Activated B cell treated with CpG ODN at 0.5 μM for 24 hours (primary cell): ENCODE results near the gene FAM72A. TPM values are rescaled to one million over a fixed set of nuclear protein-coding genes. Genes with fewer than 3 reads are reported as not detected.
"Not testable (repeated sequence)": the region's sequence is repeated elsewhere in the genome, so short reads cannot be mapped to it uniquely, and the experiment has no call there.

Source experiments
- ATAC-seq: fragments of 200-7000 bp; cut with Tn5 transposase; one replicate; pipeline ENCODE4 v1.10.0; 2021; ENCODE audit warnings: low read depth, mild to moderate bottlenecking, moderate library complexity
- CTCF ChIA-PET: fragments of 350-600 bp; sonication (Branson Sonifier 250); formaldehyde crosslinking; loops from one replicate; lab custom pipeline; 2021; ENCODE audit warnings: antibody characterized with exemption; lab: Charles Lee
- POLR2A ChIA-PET: fragments of 350-600 bp; sonication (Branson Sonifier 250); formaldehyde crosslinking; loops from one replicate; lab custom pipeline; 2021; ENCODE audit warnings: antibody characterized with exemption; lab: Charles Lee
- DNase-seq: peaks from one replicate; pipeline ENCODE4 v3.0.0; 2022
- H3K27ac Mint-ChIP-seq: one replicate; pipeline ENCODE4 v1.8.0; 2020; ENCODE audit warnings: mixed read lengths
- H3K27me3 Mint-ChIP-seq: one replicate; pipeline ENCODE4 v1.8.0; 2021; ENCODE audit warnings: mixed read lengths
- H3K36me3 Mint-ChIP-seq: one replicate; pipeline ENCODE4 v1.8.0; 2021; ENCODE audit warnings: low read depth, mixed read lengths
- H3K4me1 Mint-ChIP-seq: one replicate; pipeline ENCODE4 v1.8.0; 2021; ENCODE audit warnings: mixed read lengths
- H3K4me3 Mint-ChIP-seq: one replicate; pipeline ENCODE4 v1.8.0; 2020; ENCODE audit warnings: mild to moderate bottlenecking, mixed read lengths
- H3K9me3 Mint-ChIP-seq: one replicate; pipeline ENCODE4 v1.8.0; 2020; ENCODE audit warnings: mixed read lengths
- intact Hi-C: fragments of 100-400 bp; cut with micrococcal nuclease; formaldehyde crosslinking; loops from one replicate; pipeline ENCODE4 v1.15.1; 2024
- total RNA-seq: library from RNA; stranded (reverse); gene quantifications from 2 replicates; pipeline ENCODE4 v1.2.3, GENCODE V29; 2022

FAM72A gene
- total RNA-seq, 1 donor from 2014 or later = 1.9 TPM

- H3K4me3 Mint-ChIP-seq, H3K36me3 Mint-ChIP-seq, H3K9me3 Mint-ChIP-seq, ATAC-seq, CTCF ChIA-PET, H3K4me1 Mint-ChIP-seq, POLR2A ChIA-PET, H3K27ac Mint-ChIP-seq, DNase-seq, H3K27me3 Mint-ChIP-seq, intact Hi-C loops: not testable (repeated sequence)
Measured at GRCh38 chr1:206226886-206227285, 24.2 kb upstream of the FAM72A start.

GRCh38 chr1:206225386-206225785 lies 22.7 kb upstream of the FAM72A start:
- H3K9me3 Mint-ChIP-seq, CTCF ChIA-PET, POLR2A ChIA-PET, intact Hi-C loops, H3K27me3 Mint-ChIP-seq, DNase-seq, ATAC-seq, H3K36me3 Mint-ChIP-seq, H3K4me3 Mint-ChIP-seq, H3K27ac Mint-ChIP-seq, H3K4me1 Mint-ChIP-seq: not testable (repeated sequence)

GRCh38 chr1:206224190-206224776 lies 21.6 kb upstream of the FAM72A start:
- H3K36me3 Mint-ChIP-seq, ATAC-seq, H3K4me1 Mint-ChIP-seq, CTCF ChIA-PET, H3K27ac Mint-ChIP-seq, POLR2A ChIA-PET, H3K27me3 Mint-ChIP-seq, DNase-seq, H3K4me3 Mint-ChIP-seq, intact Hi-C loops, H3K9me3 Mint-ChIP-seq: not testable (repeated sequence)

GRCh38 chr1:206221585-206221984 lies 18.9 kb upstream of the FAM72A start:
- H3K4me3 Mint-ChIP-seq, CTCF ChIA-PET, POLR2A ChIA-PET, H3K27me3 Mint-ChIP-seq, ATAC-seq, H3K36me3 Mint-ChIP-seq, DNase-seq, H3K27ac Mint-ChIP-seq, H3K4me1 Mint-ChIP-seq, H3K9me3 Mint-ChIP-seq, intact Hi-C loops: not testable (repeated sequence)

GRCh38 chr1:206220332-206221000 lies 17.8 kb upstream of the FAM72A start:
- H3K4me3 Mint-ChIP-seq, intact Hi-C loops: not testable (repeated sequence)
- peaks cover 10% of the 10 kb centered on the region for H3K4me1 Mint-ChIP-seq

GRCh38 chr1:206219514-206220331 lies 17.1 kb upstream of the FAM72A start:
- POLR2A ChIA-PET, CTCF ChIA-PET, intact Hi-C loops: not testable (repeated sequence)

More at GRCh38 chr1:206220332-206221000, 17.8 kb upstream of the FAM72A start:
- H3K27me3 Mint-ChIP-seq, H3K9me3 Mint-ChIP-seq, H3K36me3 Mint-ChIP-seq, POLR2A ChIA-PET, DNase-seq, H3K27ac Mint-ChIP-seq, CTCF ChIA-PET, ATAC-seq: not testable (repeated sequence)

GRCh38 chr1:206218765-206219164 lies 16.1 kb upstream of the FAM72A start:
- ATAC-seq, H3K4me3 Mint-ChIP-seq, H3K27ac Mint-ChIP-seq, POLR2A ChIA-PET, H3K9me3 Mint-ChIP-seq, H3K36me3 Mint-ChIP-seq, CTCF ChIA-PET, intact Hi-C loops, H3K27me3 Mint-ChIP-seq, DNase-seq: not testable (repeated sequence)
- peaks cover 10% of the 10 kb centered on the region for H3K4me1 Mint-ChIP-seq

More at GRCh38 chr1:206219514-206220331, 17.1 kb upstream of the FAM72A start:
- not testable (repeated sequence) for H3K4me3 Mint-ChIP-seq, ATAC-seq, H3K27me3 Mint-ChIP-seq, H3K36me3 Mint-ChIP-seq, DNase-seq, H3K27ac Mint-ChIP-seq, H3K9me3 Mint-ChIP-seq
- H3K4me1 Mint-ChIP-seq = peaks cover 10% of the 10 kb centered on the region

- POLR2A ChIA-PET, ATAC-seq: not testable (repeated sequence)
Measured at GRCh38 chr1:206218285-206218684, 15.6 kb upstream of the FAM72A start.

GRCh38 chr1:206215600-206216392 lies 13.2 kb upstream of the FAM72A start:
- H3K27me3 Mint-ChIP-seq, H3K4me1 Mint-ChIP-seq, POLR2A ChIA-PET, ATAC-seq, H3K4me3 Mint-ChIP-seq, DNase-seq, intact Hi-C loops, H3K9me3 Mint-ChIP-seq, CTCF ChIA-PET, H3K27ac Mint-ChIP-seq, H3K36me3 Mint-ChIP-seq: not testable (repeated sequence)

More at GRCh38 chr1:206218285-206218684, 15.6 kb upstream of the FAM72A start:
- CTCF ChIA-PET, H3K27ac Mint-ChIP-seq, intact Hi-C loops, DNase-seq, H3K36me3 Mint-ChIP-seq, H3K27me3 Mint-ChIP-seq, H3K4me3 Mint-ChIP-seq, H3K9me3 Mint-ChIP-seq: not testable (repeated sequence)
- peaks cover 10% of the 10 kb centered on the region for H3K4me1 Mint-ChIP-seq

GRCh38 chr1:206210802-206211201 lies 8.2 kb upstream of the FAM72A start:
- H3K9me3 Mint-ChIP-seq, H3K4me1 Mint-ChIP-seq, POLR2A ChIA-PET, CTCF ChIA-PET, ATAC-seq, H3K36me3 Mint-ChIP-seq, H3K4me3 Mint-ChIP-seq, H3K27me3 Mint-ChIP-seq, H3K27ac Mint-ChIP-seq, intact Hi-C loops, DNase-seq: not testable (repeated sequence)

GRCh38 chr1:206205569-206205968 lies 2.9 kb upstream of the FAM72A start:
- H3K36me3 Mint-ChIP-seq, H3K27me3 Mint-ChIP-seq, POLR2A ChIA-PET, H3K27ac Mint-ChIP-seq, ATAC-seq, intact Hi-C loops, H3K4me3 Mint-ChIP-seq, H3K9me3 Mint-ChIP-seq, CTCF ChIA-PET, H3K4me1 Mint-ChIP-seq: not testable (repeated sequence)
- peak; percentile 25 for DNase-seq
